ENCODE results near the gene SRC.

The SRC gene

GRCh38 chr20:37364927-37365272 is 19.0 kb downstream of the SRC start:
- TF ChIP-seq TOX (CRISPR knock-in tag; IDR thresholded peaks at IDR 0.05; ENCODE audit: borderline replicate concordance) (no peak), ESRRG (CRISPR knock-in tag; IDR thresholded peaks at IDR 0.05) (no peak), ZNF70 (CRISPR knock-in tag; IDR thresholded peaks at IDR 0.05) (no peak), BACH2 (CRISPR knock-in tag; IDR thresholded peaks at IDR 0.05; ENCODE audit: borderline replicate concordance) (no peak), ZNF8 (CRISPR knock-in tag; IDR thresholded peaks at IDR 0.05) (no peak), TCF4 (CRISPR knock-in tag; IDR thresholded peaks at IDR 0.05; ENCODE audit: borderline replicate concordance) (no peak), ARNTL (CRISPR knock-in tag; IDR thresholded peaks at IDR 0.05; ENCODE audit: borderline replicate concordance, low read depth) (no peak), RARB (CRISPR knock-in tag; IDR thresholded peaks at IDR 0.05) (no peak), SNAI2 (CRISPR knock-in tag; IDR thresholded peaks at IDR 0.05) (no peak), ZNF565 (CRISPR knock-in tag; conservative IDR thresholded peaks at IDR 0.05; ENCODE audit: low read depth) (no peak), GLIS3 (CRISPR knock-in tag; IDR thresholded peaks at IDR 0.05) (no peak)
- TF ChIP-seq, protein P1, sequence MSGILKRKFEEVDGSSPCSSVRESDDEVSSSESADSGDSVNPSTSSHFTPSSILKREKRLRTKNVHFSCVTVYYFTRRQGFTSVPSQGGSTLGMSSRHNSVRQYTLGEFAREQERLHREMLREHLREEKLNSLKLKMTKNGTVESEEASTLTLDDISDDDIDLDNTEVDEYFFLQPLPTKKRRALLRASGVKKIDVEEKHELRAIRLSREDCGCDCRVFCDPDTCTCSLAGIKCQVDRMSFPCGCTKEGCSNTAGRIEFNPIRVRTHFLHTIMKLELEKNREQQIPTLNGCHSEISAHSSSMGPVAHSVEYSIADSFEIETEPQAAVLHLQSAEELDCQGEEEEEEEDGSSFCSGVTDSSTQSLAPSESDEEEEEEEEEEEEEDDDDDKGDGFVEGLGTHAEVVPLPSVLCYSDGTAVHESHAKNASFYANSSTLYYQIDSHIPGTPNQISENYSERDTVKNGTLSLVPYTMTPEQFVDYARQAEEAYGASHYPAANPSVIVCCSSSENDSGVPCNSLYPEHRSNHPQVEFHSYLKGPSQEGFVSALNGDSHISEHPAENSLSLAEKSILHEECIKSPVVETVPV (CRISPR knock-in tag; IDR thresholded peaks at IDR 0.05) = no peak
- TF ChIP-seq, protein P2, sequence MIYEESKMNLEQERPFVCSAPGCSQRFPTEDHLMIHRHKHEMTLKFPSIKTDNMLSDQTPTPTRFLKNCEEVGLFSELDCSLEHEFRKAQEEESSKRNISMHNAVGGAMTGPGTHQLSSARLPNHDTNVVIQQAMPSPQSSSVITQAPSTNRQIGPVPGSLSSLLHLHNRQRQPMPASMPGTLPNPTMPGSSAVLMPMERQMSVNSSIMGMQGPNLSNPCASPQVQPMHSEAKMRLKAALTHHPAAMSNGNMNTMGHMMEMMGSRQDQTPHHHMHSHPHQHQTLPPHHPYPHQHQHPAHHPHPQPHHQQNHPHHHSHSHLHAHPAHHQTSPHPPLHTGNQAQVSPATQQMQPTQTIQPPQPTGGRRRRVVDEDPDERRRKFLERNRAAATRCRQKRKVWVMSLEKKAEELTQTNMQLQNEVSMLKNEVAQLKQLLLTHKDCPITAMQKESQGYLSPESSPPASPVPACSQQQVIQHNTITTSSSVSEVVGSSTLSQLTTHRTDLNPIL (CRISPR knock-in tag; IDR thresholded peaks at IDR 0.05; ENCODE audit: low read depth) = no peak
- ATAC-seq = peak; percentile 37; the same call in 2 of the 3 replicates

GRCh38 chr20:37365760-37366638 is 20.1 kb downstream of the SRC start:
- no peak for ATAC-seq

DNA sequence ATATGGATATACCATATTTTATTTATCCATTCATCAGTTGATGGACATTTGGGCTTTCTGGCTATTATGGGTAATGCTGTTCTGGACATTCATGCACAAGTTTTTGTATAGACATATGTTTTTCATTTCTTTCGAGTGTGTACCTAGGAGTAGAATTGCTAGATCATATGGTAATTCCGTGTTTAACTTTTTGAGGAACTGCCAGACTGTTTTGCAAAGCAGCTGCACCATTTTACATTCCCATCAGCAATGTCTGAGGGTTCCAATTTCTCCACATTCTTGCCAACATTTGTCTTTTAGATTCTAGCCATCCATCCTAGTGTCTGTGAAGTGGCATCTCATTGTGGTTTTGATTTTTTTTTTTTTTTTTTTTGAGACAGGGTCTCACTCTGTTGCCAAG is 20.8 kb downstream of the SRC start:
- TF ChIP-seq ZNF8 (CRISPR knock-in tag; IDR thresholded peaks at IDR 0.05) = 0 out of 2 replicates have a peak, but pooled peaks have one; percentile 73
- TF ChIP-seq, protein P3, sequence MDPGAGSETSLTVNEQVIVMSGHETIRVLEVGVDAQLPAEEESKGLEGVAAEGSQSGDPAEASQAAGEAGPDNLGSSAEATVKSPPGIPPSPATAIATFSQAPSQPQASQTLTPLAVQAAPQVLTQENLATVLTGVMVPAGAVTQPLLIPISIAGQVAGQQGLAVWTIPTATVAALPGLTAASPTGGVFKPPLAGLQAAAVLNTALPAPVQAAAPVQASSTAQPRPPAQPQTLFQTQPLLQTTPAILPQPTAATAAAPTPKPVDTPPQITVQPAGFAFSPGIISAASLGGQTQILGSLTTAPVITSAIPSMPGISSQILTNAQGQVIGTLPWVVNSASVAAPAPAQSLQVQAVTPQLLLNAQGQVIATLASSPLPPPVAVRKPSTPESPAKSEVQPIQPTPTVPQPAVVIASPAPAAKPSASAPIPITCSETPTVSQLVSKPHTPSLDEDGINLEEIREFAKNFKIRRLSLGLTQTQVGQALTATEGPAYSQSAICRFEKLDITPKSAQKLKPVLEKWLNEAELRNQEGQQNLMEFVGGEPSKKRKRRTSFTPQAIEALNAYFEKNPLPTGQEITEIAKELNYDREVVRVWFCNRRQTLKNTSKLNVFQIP (CRISPR knock-in tag; IDR thresholded peaks at IDR 0.05; ENCODE audit: borderline replicate concordance, low read depth) = no peak
- no peak; the same call in 2 of the 3 replicates for ATAC-seq

More at GRCh38 chr20:37365760-37366638, 20.1 kb downstream of the SRC start:
- TF ChIP-seq, protein P3 (CRISPR knock-in tag; IDR thresholded peaks at IDR 0.05; ENCODE audit: borderline replicate concordance, low read depth) = no peak
- TF ChIP-seq ESRRG (CRISPR knock-in tag; IDR thresholded peaks at IDR 0.05) (no peak), CSDC2 (CRISPR knock-in tag; IDR thresholded peaks at IDR 0.05) (no peak), SNAI2 (CRISPR knock-in tag; IDR thresholded peaks at IDR 0.05) (no peak), TCF4 (CRISPR knock-in tag; IDR thresholded peaks at IDR 0.05; ENCODE audit: borderline replicate concordance) (no peak), OSR1 (CRISPR knock-in tag; IDR thresholded peaks at IDR 0.05) (no peak), ZFP3 (CRISPR knock-in tag; IDR thresholded peaks at IDR 0.05) (no peak), ZFP30 (CRISPR knock-in tag; IDR thresholded peaks at IDR 0.05) (no peak), ISL1 (CRISPR knock-in tag; IDR thresholded peaks at IDR 0.05) (no peak), GLIS3 (CRISPR knock-in tag; IDR thresholded peaks at IDR 0.05) (no peak)
- TF ChIP-seq, protein P1 (CRISPR knock-in tag; IDR thresholded peaks at IDR 0.05) = no peak
- TF ChIP-seq, protein P4, sequence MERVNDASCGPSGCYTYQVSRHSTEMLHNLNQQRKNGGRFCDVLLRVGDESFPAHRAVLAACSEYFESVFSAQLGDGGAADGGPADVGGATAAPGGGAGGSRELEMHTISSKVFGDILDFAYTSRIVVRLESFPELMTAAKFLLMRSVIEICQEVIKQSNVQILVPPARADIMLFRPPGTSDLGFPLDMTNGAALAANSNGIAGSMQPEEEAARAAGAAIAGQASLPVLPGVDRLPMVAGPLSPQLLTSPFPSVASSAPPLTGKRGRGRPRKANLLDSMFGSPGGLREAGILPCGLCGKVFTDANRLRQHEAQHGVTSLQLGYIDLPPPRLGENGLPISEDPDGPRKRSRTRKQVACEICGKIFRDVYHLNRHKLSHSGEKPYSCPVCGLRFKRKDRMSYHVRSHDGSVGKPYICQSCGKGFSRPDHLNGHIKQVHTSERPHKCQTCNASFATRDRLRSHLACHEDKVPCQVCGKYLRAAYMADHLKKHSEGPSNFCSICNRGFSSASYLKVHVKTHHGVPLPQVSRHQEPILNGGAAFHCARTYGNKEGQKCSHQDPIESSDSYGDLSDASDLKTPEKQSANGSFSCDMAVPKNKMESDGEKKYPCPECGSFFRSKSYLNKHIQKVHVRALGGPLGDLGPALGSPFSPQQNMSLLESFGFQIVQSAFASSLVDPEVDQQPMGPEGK (CRISPR knock-in tag; IDR thresholded peaks at IDR 0.05; ENCODE audit: borderline replicate concordance) = no peak
